Heart right ventricle (tissue), 16 donors: ENCODE data around the gene FAM131B. TPM values are rescaled to one million over a fixed set of nuclear protein-coding genes. Genes with fewer than 3 reads are reported as not detected.

Experiments
- ATAC-seq, 8 donors: fragments of 200-7000 bp; cut with Tn5 transposase; one replicate each; pipeline ENCODE4 v1.9.1; 2020; ENCODE audit warnings: mild to moderate bottlenecking in 8 of 8, moderate library complexity in 8 of 8, moderate number of reproducible peaks in 1 of 8
- DNase-seq, 2 donors: peaks; one replicate each; pipeline ENCODE4 v3.0.0-alpha.2; 2020
- H3K27ac ChIP-seq, 10 donors: fragments of 200-600 bp; sonication (generic) in 2 of 10; one replicate each; pipeline versions ENCODE4 v1.5.0 to v1.8.0; 2020 to 2022; ENCODE audit warnings: mild to moderate bottlenecking in 3 of 10
- H3K27me3 ChIP-seq, 7 donors: fragments of 200-600 bp; one replicate each; pipeline ENCODE4 v1.8.0; 2021 to 2022; ENCODE audit warnings: mild to moderate bottlenecking in 2 of 7
- H3K36me3 ChIP-seq, 9 donors: fragments of 200-600 bp; sonication (generic) in 1 of 9; one replicate each; pipeline versions ENCODE4 v1.5.0 to v1.8.0; 2020 to 2022; ENCODE audit warnings: mild to moderate bottlenecking in 2 of 9
- H3K4me1 ChIP-seq, 9 donors: fragments of 200-600 bp; sonication (generic) in 1 of 9; one replicate each; pipeline versions ENCODE4 v1.5.0 to v1.8.0; 2020 to 2022; ENCODE audit warnings: mild to moderate bottlenecking in 4 of 9
- H3K4me3 ChIP-seq, 10 donors: fragments of 200-600 bp; sonication (generic) in 2 of 10; one replicate each; pipeline versions ENCODE4 v1.5.0 to v1.8.0; 2020 to 2022; ENCODE audit warnings: mild to moderate bottlenecking in 7 of 10, moderate library complexity in 2 of 10
- H3K9me3 ChIP-seq, 11 donors: fragments of 200-600 bp in 10 of 11; sonication (generic) in 2 of 11; one replicate each; pipeline versions ENCODE4 v1.5.0 to v1.8.0; 2013 to 2022; ENCODE audit warnings: mild to moderate bottlenecking in 2 of 11, control low read depth in 1 of 11, moderate library complexity in 1 of 11
- CTCF ChIP-seq, 9 donors: fragments of 200-600 bp; sonication (generic) in 2 of 9; IDR thresholded peaks; one replicate each; pipeline versions ENCODE4 v1.5.0 to v1.8.0; 2021 to 2022; ENCODE audit warnings: antibody characterized with exemption in 9 of 9, mild to moderate bottlenecking in 5 of 9, moderate library complexity in 1 of 9
- WGBS, 2 donors: extraction: QIAGEN DNeasy Blood & Tissue Kit; methylation state at CpG; one replicate each; pipeline ENCODE4 v1.1.7; 2013; ENCODE audit warnings: inconsistent platforms in 1 of 2; 5-methylcytosine and 5-hydroxymethylcytosine counted together
- intact Hi-C, 10 donors: fragments of 100-400 bp; cut with DNase I; formaldehyde crosslinking; loops; one replicate each; pipeline versions ENCODE4 v1.11.1 to v1.14.2; 2022
- polyA plus RNA-seq, 2 donors: library from polyadenylated mRNA; stranded (reverse); fragments of 200-250 nt; gene quantifications; one replicate each; pipeline ENCODE4 v1.2.3, GENCODE V29; 2013
- total RNA-seq, 10 donors: library from RNA; stranded (reverse); fragmentation: NEBNext Ultra II Directional in 3 of 10; extraction: Animal tissue kit (Norgen Biotek cat#: 25700) in 3 of 10; gene quantifications; one replicate each; pipeline versions ENCODE4 v1.2.1 to v1.2.4, GENCODE V29; 2021 to 2023
- donor health status: Arrhythmogenic right ventricular cardiomyopathy.
- donor health status: ischemic (EF 13 %, LVEDD 7.1; RV severe dilation, severe dysfunction).
- donor health status: healthy with polysubstance abuse.
- donor health status: DM: no; HTN: yes; CAD: no.
- donor health status: DM: no; HTN: no; CAD: no.
- donor health status: ischemic (EF 25% LVEDD 6.9; RV normal size, moderate dysfunction).
- donor health status: ischemic (EF 25% LVEDD 5.7; RV mildly dilated, moderate dysfunction).
- donor health status: healthy.
- donor health status: DM: yes; HTN: yes; CAD: no.
- donor health status: Ischemic cardiomyopathy.
- donor health status: ischemic (EF 35%, LVEDD 5.7; RV mildly dilated, moderate dysfunction).
- donor health status: nonischemic (EF 11% LVEDD 7.7; RV severe dilation, severe dysfunction).
- donor health status: DM: yes; HTN: yes; CAD: no.
- donor health status: PGD.
- donor health status: ischemic (EF 29% LVEDD 5.4; RV normal size, mild dysfunction).
- donor health status: nonischemic (EF 23%, LVEDD 6.1; RV moderate dilation, normal function).

FAM131B gene
- total and polyA plus RNA-seq, 12 donors = 0.07 to 1.2 (median 0.37) TPM; not detected in 1

- WGBS, 2 donors = 77 to 86% methylated on average over 8 of the region's 8 CpGs
- no peak overlapping the region for H3K4me3 ChIP-seq
- no peaks in the 10 kb centered on the region for H3K36me3 ChIP-seq
- ATAC-seq = peak in 2 of 8 donors; percentile 41 to 73
- H3K9me3 ChIP-seq = no peaks in the 10 kb centered on the region
- no peak for TF ChIP-seq CTCF (IDR thresholded peaks at IDR 0.05)
- H3K4me1 ChIP-seq = peaks cover 0 to 10% (median 0%) of the 10 kb centered on the region in 9 donors
- no peak for DNase-seq
- H3K27ac ChIP-seq = no peak overlapping the region
- H3K27me3 ChIP-seq = peaks cover 0 to 7% (median 0%) of the 10 kb centered on the region in 7 donors
- intact Hi-C loops = no loop called here
Observed at GRCh38 chr7:143331179-143331801, 31.2 kb downstream of the FAM131B start.

- H3K4me3 ChIP-seq = no peak overlapping the region
- no peak for ATAC-seq
- intact Hi-C loops = loop anchor here in 2 of 10 donors (10.0 kb wide), 2 partner anchors 45 to 85 kb away; no protein-coding TSS in a partner anchor
- H3K36me3 ChIP-seq = no peaks in the 10 kb centered on the region
- no peak for TF ChIP-seq CTCF (IDR thresholded peaks at IDR 0.05)
- peaks cover 0 to 10% (median 0%) of the 10 kb centered on the region in 9 donors for H3K4me1 ChIP-seq
- no peak for DNase-seq
- 91 to 93% methylated on average over 10 of the region's 10 CpGs for WGBS, 2 donors
- H3K9me3 ChIP-seq = no peaks in the 10 kb centered on the region
- no peak overlapping the region for H3K27ac ChIP-seq
- H3K27me3 ChIP-seq = peaks cover 0 to 7% (median 0%) of the 10 kb centered on the region in 7 donors
Observed at GRCh38 chr7:143329471-143330170, 32.9 kb downstream of the FAM131B start.

GRCh38 chr7:143327903-143328302, 34.6 kb downstream of the FAM131B start:
- peaks cover 0 to 18% (median 0%) of the 10 kb centered on the region in 9 donors for H3K4me1 ChIP-seq
- 90 to 93% methylated on average over 5 of the region's 5 CpGs for WGBS, 2 donors
- intact Hi-C loops = loop anchor here in 2 of 10 donors (10.0 kb wide), 2 partner anchors 47 to 87 kb away; no protein-coding TSS in a partner anchor

More at GRCh38 chr7:143327903-143328302, 34.6 kb downstream of the FAM131B start:
- no peak overlapping the region for H3K4me3 ChIP-seq
- H3K27ac ChIP-seq = no peak overlapping the region
- ATAC-seq (no peak), DNase-seq (no peak)
- no peaks in the 10 kb centered on the region for H3K9me3 ChIP-seq
- TF ChIP-seq CTCF (IDR thresholded peaks at IDR 0.05) = no peak
- H3K27me3 ChIP-seq = no peaks in the 10 kb centered on the region
- H3K36me3 ChIP-seq = no peaks in the 10 kb centered on the region
